Measurements from ENCODE around the gene HDAC4.

- TF ChIP-seq, protein P1, sequence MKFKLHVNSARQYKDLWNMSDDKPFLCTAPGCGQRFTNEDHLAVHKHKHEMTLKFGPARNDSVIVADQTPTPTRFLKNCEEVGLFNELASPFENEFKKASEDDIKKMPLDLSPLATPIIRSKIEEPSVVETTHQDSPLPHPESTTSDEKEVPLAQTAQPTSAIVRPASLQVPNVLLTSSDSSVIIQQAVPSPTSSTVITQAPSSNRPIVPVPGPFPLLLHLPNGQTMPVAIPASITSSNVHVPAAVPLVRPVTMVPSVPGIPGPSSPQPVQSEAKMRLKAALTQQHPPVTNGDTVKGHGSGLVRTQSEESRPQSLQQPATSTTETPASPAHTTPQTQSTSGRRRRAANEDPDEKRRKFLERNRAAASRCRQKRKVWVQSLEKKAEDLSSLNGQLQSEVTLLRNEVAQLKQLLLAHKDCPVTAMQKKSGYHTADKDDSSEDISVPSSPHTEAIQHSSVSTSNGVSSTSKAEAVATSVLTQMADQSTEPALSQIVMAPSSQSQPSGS (CRISPR knock-in tag; IDR thresholded peaks at IDR 0.05; ENCODE audit: borderline replicate concordance, low read depth): no peak
- TF ChIP-seq, protein P2, sequence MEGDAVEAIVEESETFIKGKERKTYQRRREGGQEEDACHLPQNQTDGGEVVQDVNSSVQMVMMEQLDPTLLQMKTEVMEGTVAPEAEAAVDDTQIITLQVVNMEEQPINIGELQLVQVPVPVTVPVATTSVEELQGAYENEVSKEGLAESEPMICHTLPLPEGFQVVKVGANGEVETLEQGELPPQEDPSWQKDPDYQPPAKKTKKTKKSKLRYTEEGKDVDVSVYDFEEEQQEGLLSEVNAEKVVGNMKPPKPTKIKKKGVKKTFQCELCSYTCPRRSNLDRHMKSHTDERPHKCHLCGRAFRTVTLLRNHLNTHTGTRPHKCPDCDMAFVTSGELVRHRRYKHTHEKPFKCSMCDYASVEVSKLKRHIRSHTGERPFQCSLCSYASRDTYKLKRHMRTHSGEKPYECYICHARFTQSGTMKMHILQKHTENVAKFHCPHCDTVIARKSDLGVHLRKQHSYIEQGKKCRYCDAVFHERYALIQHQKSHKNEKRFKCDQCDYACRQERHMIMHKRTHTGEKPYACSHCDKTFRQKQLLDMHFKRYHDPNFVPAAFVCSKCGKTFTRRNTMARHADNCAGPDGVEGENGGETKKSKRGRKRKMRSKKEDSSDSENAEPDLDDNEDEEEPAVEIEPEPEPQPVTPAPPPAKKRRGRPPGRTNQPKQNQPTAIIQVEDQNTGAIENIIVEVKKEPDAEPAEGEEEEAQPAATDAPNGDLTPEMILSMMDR (IDR thresholded peaks at IDR 0.05): no peak
- TF ChIP-seq USF2 (CRISPR knock-in tag; IDR thresholded peaks at IDR 0.05) (no peak), NR3C1 (CRISPR knock-in tag; conservative IDR thresholded peaks at IDR 0.05; ENCODE audit: low read depth) (no peak), TP53 (CRISPR knock-in tag; IDR thresholded peaks at IDR 0.05) (no peak), ESRRA (CRISPR knock-in tag; IDR thresholded peaks at IDR 0.05; ENCODE audit: borderline replicate concordance) (no peak), TEAD4 (CRISPR knock-in tag; IDR thresholded peaks at IDR 0.05) (no peak), FOXP1 (CRISPR knock-in tag; IDR thresholded peaks at IDR 0.05; ENCODE audit: borderline replicate concordance) (no peak), CREM (CRISPR knock-in tag; IDR thresholded peaks at IDR 0.05) (no peak), HMGXB4 (CRISPR knock-in tag; IDR thresholded peaks at IDR 0.05) (no peak)
- TF ChIP-seq, protein P3, sequence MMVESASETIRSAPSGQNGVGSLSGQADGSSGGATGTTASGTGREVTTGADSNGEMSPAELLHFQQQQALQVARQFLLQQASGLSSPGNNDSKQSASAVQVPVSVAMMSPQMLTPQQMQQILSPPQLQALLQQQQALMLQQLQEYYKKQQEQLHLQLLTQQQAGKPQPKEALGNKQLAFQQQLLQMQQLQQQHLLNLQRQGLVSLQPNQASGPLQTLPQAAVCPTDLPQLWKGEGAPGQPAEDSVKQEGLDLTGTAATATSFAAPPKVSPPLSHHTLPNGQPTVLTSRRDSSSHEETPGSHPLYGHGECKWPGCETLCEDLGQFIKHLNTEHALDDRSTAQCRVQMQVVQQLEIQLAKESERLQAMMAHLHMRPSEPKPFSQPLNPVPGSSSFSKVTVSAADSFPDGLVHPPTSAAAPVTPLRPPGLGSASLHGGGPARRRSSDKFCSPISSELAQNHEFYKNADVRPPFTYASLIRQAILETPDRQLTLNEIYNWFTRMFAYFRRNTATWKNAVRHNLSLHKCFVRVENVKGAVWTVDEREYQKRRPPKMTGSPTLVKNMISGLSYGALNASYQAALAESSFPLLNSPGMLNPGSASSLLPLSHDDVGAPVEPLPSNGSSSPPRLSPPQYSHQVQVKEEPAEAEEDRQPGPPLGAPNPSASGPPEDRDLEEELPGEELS (CRISPR knock-in tag; IDR thresholded peaks at IDR 0.05): no peak
Observed at GRCh38 chr2:239271882-239272281, 128.9 kb downstream of the HDAC4 start.

Measured in WTC11 (cell line).